ENCODE data around the gene NR3C1. TPM values are rescaled to one million over a fixed set of nuclear protein-coding genes. Genes with fewer than 3 reads are reported as not detected.

NR3C1 gene
- total and polyA plus RNA-seq, 9 donors: 39.8 to 73.7 (median 58.8) TPM

DNA sequence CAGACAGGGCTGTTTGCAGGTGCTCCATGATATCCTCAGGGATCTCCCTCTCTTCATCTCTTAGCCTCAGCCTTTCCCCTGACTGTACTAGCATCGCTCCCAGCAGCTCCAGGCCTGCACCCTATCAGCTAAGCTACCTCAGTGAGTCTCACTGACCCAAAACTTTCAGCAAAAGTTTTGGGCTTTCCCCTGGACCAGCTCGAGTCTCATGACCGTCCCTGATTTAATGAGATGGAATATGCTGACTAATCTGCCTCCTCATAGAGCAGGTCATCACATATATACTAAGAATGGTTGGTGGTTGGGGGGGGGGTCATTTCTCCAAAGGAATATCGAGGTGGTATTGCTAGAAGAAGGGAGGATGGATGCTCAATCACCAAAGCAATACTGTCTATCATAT lies 151.5 kb downstream of the NR3C1 start:
- H3K4me1 ChIP-seq (ENCODE audit: control insufficient read depth, insufficient read depth, low read length): no peaks in the 10 kb centered on the region
- no peaks in the 10 kb centered on the region for H3K27me3 ChIP-seq (ENCODE audit: control insufficient read depth, insufficient read depth, low read length)
- H3K4me3 ChIP-seq (ENCODE audit: low read length): no peak overlapping the region
- H3K36me3 ChIP-seq (ENCODE audit: control insufficient read depth, insufficient read depth, low read length): no peaks in the 10 kb centered on the region
- 100% methylated on average over 1 of the region's 4 CpGs for WGBS (ENCODE audit: insufficient coverage)
- H3K27ac ChIP-seq (ENCODE audit: low read length): no peak overlapping the region
- no peaks in the 10 kb centered on the region for H3K9me3 ChIP-seq (replicated peaks; ENCODE audit: control insufficient read depth, low read depth, low read length)
- no peak for DNase-seq

DNA sequence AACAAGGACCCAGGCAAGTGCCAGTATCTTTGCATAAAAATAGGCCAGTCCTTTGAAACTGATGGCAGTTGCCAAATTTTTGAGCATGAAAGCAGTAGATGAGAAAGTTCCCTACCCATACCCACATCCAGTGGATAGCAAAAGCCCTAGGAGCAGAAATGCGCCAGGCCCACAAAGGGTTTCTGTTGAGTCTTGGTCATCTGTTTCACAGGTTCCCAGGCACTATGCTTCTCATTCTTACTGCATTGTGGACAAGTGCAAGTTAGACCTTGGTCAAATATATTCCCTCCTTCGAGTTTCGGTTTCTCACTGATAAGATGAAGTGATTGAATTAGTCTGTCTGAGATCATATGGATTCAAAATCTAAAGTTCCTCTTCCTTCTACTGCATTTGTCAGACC lies 152.3 kb downstream of the NR3C1 start:
- 100% methylated on average over 1 of the region's 3 CpGs for WGBS (ENCODE audit: insufficient coverage)
- Histone ChIP-seq H3K36me3 (ENCODE audit: control insufficient read depth, insufficient read depth, low read length) (no peaks in the 10 kb centered on the region), H3K4me3 (ENCODE audit: low read length) (no peak overlapping the region), H3K9me3 (replicated peaks; ENCODE audit: control insufficient read depth, low read depth, low read length) (no peaks in the 10 kb centered on the region), H3K4me1 (ENCODE audit: control insufficient read depth, insufficient read depth, low read length) (no peaks in the 10 kb centered on the region), H3K27me3 (ENCODE audit: control insufficient read depth, insufficient read depth, low read length) (no peaks in the 10 kb centered on the region), H3K27ac (ENCODE audit: low read length) (no peak overlapping the region)
- no peak for DNase-seq

DNA sequence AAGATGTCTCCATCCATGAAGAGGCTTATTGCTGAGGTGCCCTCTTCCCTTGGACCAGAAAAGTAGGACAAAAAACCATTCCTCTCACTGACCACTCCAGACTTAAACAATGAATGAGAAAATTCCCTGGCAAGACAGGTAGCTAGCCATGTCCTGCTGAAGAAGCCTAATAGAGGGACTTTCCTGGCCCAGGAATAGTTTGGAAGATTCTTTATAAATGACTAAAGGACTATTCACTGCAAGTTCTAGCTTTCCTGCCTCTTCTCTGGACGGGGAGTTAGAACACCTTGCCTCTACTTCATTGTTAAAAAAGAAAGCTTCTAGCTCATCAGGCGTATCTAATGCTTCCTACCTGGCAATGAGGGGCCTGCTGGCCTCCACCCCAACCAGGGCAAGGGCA lies 153.6 kb downstream of the NR3C1 start:
- Histone ChIP-seq H3K4me1 (ENCODE audit: control insufficient read depth, insufficient read depth, low read length) (no peaks in the 10 kb centered on the region), H3K4me3 (ENCODE audit: low read length) (no peak overlapping the region), H3K27me3 (ENCODE audit: control insufficient read depth, insufficient read depth, low read length) (no peaks in the 10 kb centered on the region), H3K9me3 (replicated peaks; ENCODE audit: control insufficient read depth, low read depth, low read length) (no peaks in the 10 kb centered on the region), H3K36me3 (ENCODE audit: control insufficient read depth, insufficient read depth, low read length) (no peaks in the 10 kb centered on the region), H3K27ac (ENCODE audit: low read length) (no peak overlapping the region)
- no peak for DNase-seq
- no CpG with 5 or more reads among the region's 2 CpGs for WGBS (ENCODE audit: insufficient coverage)

DNA sequence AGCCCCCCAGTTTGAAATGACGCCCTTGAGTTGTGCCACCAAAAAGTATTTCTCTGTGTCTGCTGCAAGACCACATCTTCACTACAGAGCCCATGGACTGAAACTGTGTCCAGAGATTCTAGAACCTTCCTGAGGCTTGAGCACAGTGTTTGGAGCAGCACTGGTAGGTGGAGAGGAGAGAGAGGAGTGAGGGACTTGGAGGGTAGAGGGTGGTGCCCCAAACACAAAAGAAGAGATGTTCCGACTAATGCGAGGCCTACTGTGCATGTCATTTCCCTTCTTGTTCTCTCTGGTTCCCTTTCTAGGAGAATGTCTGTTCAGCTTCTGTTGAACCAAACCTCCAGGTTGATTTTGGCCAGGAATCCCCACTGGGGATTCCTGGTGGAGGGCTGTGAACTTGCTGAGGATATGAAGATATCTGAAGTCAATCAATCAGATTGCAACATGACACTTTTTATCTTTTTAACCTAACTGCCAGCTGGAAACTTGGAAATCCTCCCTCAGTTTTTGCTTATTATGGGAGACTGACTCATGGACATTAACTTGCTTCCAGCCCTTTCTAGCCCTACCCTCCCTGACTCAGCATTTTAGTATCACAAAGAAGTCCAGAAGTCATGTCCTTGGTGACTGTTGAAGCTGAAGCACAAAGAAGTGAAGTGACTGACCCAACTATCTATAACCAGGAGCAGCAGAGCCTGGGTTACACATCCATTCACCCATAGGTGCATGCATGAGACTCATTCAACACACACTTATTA lies 154.5 kb downstream of the NR3C1 start:
- Histone ChIP-seq H3K27ac (ENCODE audit: low read length) (no peak overlapping the region), H3K9me3 (replicated peaks; ENCODE audit: control insufficient read depth, low read depth, low read length) (no peaks in the 10 kb centered on the region), H3K36me3 (ENCODE audit: control insufficient read depth, insufficient read depth, low read length) (no peaks in the 10 kb centered on the region), H3K4me3 (ENCODE audit: low read length) (no peak overlapping the region), H3K27me3 (ENCODE audit: control insufficient read depth, insufficient read depth, low read length) (no peaks in the 10 kb centered on the region), H3K4me1 (ENCODE audit: control insufficient read depth, insufficient read depth, low read length) (peaks cover 7% of the 10 kb centered on the region)
- 95% methylated on average over 2 of the region's 3 CpGs for WGBS (ENCODE audit: insufficient coverage)
- DNase-seq: peak; percentile 24

DNA sequence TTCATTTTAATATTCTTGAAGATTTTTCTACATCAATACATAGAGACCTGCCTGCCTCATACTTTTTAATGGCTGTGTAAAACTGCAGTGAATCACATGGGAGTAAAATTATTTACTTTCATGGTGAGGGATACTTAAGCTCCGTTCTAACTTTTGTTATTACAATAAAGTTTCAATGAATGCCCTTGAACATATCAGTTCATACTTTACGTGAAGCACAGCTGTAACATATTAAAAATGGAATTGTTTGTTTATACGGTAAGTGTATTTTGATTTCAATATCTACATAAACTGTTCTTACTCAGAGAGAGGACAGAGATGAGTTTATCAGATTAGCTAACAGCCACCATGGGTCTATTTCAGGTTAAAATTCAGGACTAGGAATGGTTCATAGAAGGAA lies 155.1 kb downstream of the NR3C1 start:
- H3K9me3 ChIP-seq (replicated peaks; ENCODE audit: control insufficient read depth, low read depth, low read length): no peaks in the 10 kb centered on the region
- peaks cover 13% of the 10 kb centered on the region for H3K4me1 ChIP-seq (ENCODE audit: control insufficient read depth, insufficient read depth, low read length)
- H3K27ac ChIP-seq (ENCODE audit: low read length): no peak overlapping the region
- no CpG with 5 or more reads among the region's 3 CpGs for WGBS (ENCODE audit: insufficient coverage)
- no peak for DNase-seq
- H3K36me3 ChIP-seq (ENCODE audit: control insufficient read depth, insufficient read depth, low read length): no peaks in the 10 kb centered on the region
- H3K4me3 ChIP-seq (ENCODE audit: low read length): no peak overlapping the region
- no peaks in the 10 kb centered on the region for H3K27me3 ChIP-seq (ENCODE audit: control insufficient read depth, insufficient read depth, low read length)

DNA sequence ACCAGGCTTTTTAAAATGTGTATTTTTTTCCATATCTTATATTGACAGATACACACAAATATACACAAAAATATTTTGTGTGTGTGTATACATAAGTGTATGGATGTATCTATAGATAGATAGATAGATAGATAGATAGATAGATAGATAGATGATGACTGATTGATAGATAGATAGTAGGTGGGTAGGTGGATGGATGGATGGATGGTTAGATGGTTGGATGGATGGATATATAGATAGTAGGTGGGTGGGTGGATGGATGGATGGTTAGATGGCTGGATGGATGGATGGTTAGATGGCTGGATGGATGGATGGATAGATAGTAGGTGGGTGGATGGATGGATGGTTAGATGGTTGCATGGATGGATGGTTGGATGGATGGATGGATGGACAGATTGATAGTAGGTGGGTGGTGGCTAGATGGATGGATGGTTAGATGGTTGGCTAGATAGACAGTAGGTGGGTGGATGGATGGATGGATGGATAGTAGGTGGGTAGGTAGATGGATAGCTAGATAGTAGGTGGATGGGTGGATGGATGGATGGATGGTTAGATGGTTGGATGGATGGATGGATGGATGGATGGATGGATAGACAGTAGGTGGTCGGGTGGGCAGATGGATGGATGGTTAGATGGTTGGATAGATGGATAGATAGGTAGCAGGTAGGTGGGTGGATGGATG lies 156.2 kb downstream of the NR3C1 start:
- no peak for DNase-seq
- Histone ChIP-seq H3K36me3 (ENCODE audit: control insufficient read depth, insufficient read depth, low read length) (no peaks in the 10 kb centered on the region), H3K4me3 (ENCODE audit: low read length) (no peak overlapping the region), H3K27ac (ENCODE audit: low read length) (no peak overlapping the region), H3K27me3 (ENCODE audit: control insufficient read depth, insufficient read depth, low read length) (no peaks in the 10 kb centered on the region), H3K9me3 (replicated peaks; ENCODE audit: control insufficient read depth, low read depth, low read length) (no peaks in the 10 kb centered on the region), H3K4me1 (ENCODE audit: control insufficient read depth, insufficient read depth, low read length) (peaks cover 18% of the 10 kb centered on the region)
- WGBS (ENCODE audit: insufficient coverage): 62% methylated on average over 1 of the region's 1 CpG

DNA sequence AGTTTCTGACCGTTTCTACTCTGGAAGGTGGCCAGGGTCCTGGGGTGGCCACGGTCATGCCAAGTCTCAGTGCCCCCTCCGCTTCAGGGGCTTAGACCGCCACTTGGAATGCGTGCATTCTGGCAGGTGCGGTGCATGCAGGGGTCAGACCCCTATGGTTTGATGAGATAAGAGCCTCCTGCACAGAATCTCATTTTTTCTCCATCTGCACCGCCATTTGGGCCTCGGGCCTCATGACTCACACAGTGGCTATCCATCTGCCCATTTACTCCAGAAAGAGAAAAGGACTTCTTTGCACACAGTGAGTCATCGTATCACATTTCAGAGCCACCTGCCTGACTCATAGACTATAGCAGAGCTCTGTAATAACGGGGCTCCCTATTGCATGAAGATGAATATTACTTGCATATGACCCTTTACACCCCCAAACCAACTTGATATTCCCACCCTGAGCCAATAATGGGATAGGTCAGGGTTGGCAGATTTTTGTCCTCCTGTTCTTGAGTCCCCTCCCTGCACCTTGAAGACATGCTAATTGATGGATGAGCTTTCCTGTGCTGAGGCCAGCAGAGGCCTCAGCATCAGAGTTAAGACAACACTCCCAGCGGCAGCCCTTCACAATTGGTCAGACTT lies 157.4 kb downstream of the NR3C1 start:
- DNase-seq: no peak
- Histone ChIP-seq H3K9me3 (replicated peaks; ENCODE audit: control insufficient read depth, low read depth, low read length) (no peaks in the 10 kb centered on the region), H3K4me3 (ENCODE audit: low read length) (no peak overlapping the region), H3K27me3 (ENCODE audit: control insufficient read depth, insufficient read depth, low read length) (no peaks in the 10 kb centered on the region), H3K36me3 (ENCODE audit: control insufficient read depth, insufficient read depth, low read length) (no peaks in the 10 kb centered on the region), H3K27ac (ENCODE audit: low read length) (no peak overlapping the region), H3K4me1 (ENCODE audit: control insufficient read depth, insufficient read depth, low read length) (peaks cover 18% of the 10 kb centered on the region)
- 85% methylated on average over 8 of the region's 11 CpGs for WGBS (ENCODE audit: insufficient coverage)

DNA sequence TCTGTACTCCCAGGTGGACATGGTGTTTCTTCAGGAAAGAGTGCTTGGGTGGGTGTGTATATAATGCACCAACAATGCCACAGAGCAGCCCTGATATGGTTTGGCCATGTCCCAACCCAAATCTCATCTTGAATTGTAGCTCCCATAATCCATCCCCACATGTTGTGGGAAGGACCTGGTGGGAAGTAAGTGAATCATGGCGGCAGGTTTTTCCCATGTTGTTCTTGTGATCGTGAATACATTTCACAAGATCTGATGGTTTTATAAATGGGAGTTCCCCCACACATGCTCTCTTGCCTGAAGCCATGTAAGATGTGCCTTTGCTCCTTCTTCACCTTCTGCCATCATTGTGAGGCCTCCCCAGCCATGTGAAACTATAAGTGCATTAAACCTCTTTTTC lies 158.5 kb downstream of the NR3C1 start:
- H3K4me3 ChIP-seq (ENCODE audit: low read length): no peak overlapping the region
- no peaks in the 10 kb centered on the region for H3K9me3 ChIP-seq (replicated peaks; ENCODE audit: control insufficient read depth, low read depth, low read length)
- no peaks in the 10 kb centered on the region for H3K36me3 ChIP-seq (ENCODE audit: control insufficient read depth, insufficient read depth, low read length)
- WGBS (ENCODE audit: insufficient coverage): no CpG with 5 or more reads among the region's 2 CpGs
- no peaks in the 10 kb centered on the region for H3K27me3 ChIP-seq (ENCODE audit: control insufficient read depth, insufficient read depth, low read length)
- H3K4me1 ChIP-seq (ENCODE audit: control insufficient read depth, insufficient read depth, low read length): peaks cover 18% of the 10 kb centered on the region
- DNase-seq: no peak
- H3K27ac ChIP-seq (ENCODE audit: low read length): no peak overlapping the region

DNA sequence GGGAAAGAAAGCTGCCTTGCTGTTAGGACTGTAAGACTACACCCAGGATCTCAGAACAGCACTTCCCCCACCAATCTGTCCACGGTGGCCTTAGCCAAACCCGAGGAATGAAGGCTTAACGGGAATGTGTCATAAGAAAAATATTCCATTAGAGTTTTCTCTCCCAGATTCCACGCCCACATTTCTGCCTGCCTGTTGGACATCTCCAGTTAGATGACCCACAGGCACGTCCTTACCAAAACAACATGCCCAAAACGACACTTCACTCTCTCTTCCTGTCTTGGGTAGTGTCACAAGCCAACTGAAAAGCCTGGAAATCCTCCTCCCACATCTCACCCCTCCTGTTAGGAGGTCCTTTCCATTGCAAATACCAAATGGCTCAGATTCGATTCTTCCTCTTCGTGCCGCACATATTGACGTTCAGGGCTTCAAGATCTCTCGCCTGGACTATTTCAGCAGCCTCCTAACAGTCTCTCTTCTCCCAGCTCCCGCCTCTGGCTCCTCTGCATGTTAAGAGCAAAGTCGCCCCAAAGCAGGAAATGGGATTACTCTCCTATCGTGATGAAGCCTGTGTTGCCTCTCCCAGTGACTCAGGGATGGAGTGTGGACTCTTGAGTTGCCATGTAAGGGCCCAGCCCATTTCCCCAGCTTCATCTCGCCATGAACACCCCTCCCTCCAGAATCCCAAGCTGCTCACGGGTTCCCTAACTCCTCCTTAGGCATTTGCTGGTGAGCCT lies 159.3 kb downstream of the NR3C1 start:
- Histone ChIP-seq H3K36me3 (ENCODE audit: control insufficient read depth, insufficient read depth, low read length) (no peaks in the 10 kb centered on the region), H3K4me3 (ENCODE audit: low read length) (no peak overlapping the region), H3K9me3 (replicated peaks; ENCODE audit: control insufficient read depth, low read depth, low read length) (no peaks in the 10 kb centered on the region), H3K4me1 (ENCODE audit: control insufficient read depth, insufficient read depth, low read length) (peaks cover 18% of the 10 kb centered on the region), H3K27ac (ENCODE audit: low read length) (peak overlapping the region; percentile 63), H3K27me3 (ENCODE audit: control insufficient read depth, insufficient read depth, low read length) (no peaks in the 10 kb centered on the region)
- DNase-seq: peak; percentile 91
- WGBS (ENCODE audit: insufficient coverage): 40% methylated on average over 12 of the region's 16 CpGs

DNA sequence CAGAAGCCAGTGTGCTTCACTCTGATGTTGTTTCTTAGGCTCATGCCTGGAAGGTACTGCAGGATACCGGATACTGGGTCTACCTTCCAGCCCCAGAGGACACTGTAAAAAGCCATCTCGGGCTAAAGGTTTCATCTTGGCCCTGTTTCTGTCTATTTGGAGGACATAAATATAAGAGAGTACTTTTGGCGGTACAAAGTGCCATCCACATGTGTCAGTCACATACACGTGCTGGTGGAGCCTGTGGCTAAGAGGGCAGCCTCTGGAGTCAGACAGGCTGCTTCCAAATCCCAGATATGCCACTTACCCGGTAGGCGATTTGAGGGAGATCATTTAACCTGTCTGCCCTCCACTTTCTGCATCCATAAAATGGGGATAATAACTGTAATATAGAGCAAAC lies 160.4 kb downstream of the NR3C1 start:
- Histone ChIP-seq H3K4me1 (ENCODE audit: control insufficient read depth, insufficient read depth, low read length) (peaks cover 18% of the 10 kb centered on the region), H3K4me3 (ENCODE audit: low read length) (no peak overlapping the region), H3K27me3 (ENCODE audit: control insufficient read depth, insufficient read depth, low read length) (no peaks in the 10 kb centered on the region), H3K36me3 (ENCODE audit: control insufficient read depth, insufficient read depth, low read length) (no peaks in the 10 kb centered on the region), H3K9me3 (replicated peaks; ENCODE audit: control insufficient read depth, low read depth, low read length) (no peaks in the 10 kb centered on the region), H3K27ac (ENCODE audit: low read length) (no peak overlapping the region)
- 80% methylated on average over 3 of the region's 6 CpGs for WGBS (ENCODE audit: insufficient coverage)
- DNase-seq: no peak
